Left ventricle myocardium superior (tissue), 1 donor: ENCODE data around the gene C1orf87. TPM values are rescaled to one million over a fixed set of nuclear protein-coding genes. Genes with fewer than 3 reads are reported as not detected.

Source experiments
- ATAC-seq: fragments of 200-7000 bp; cut with Tn5 transposase; one replicate; pipeline ENCODE4 v1.9.1; 2020; ENCODE audit warnings: mild to moderate bottlenecking, moderate library complexity
- DNase-seq: peaks from one replicate; pipeline ENCODE4 v3.0.0-alpha.2; 2020
- intact Hi-C: fragments of 100-400 bp; cut with micrococcal nuclease; formaldehyde crosslinking; loops from one replicate; pipeline ENCODE4 v1.11.0; 2022
- total RNA-seq: library from RNA; stranded (reverse); fragmentation: NEBNext Ultra II Directional; extraction: Animal tissue kit (Norgen Biotek cat#: 25700); gene quantifications from one replicate; pipeline ENCODE4 v1.2.1, GENCODE V29; 2021
- donor health status: DM: no; HTN: yes; CAD: no; lungs with severe emphysema.

The C1orf87 gene
- total RNA-seq, 1 donor from 2014 or later: not detected

DNA sequence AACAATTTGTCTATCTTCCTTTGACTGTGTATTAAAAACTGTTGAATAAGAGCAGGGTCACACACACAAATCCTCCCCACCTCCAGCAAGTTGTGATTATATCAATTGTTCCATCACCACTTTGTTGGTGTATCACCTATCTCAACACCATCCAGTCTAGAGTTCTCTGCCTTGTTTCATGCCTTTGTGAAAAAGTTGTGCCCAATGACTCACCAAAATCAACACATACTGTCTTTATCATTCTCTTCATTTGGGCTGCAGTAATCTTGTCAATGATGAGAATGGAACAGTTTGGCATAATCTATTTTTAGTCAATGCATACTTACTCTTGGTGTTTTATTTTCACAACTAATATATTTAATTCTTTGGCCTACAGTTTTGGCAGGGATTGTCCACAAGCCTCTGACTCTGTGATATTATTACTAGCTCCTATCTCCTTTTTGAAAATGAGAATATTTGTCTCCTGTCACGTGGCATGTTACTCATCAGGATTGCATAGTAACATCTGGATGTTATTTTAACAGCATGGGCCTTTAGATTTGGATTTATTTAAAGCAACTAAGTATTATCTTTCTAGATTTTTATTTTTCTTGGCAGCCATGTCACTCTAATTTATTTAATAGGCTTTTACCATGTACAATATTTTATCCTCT is 5.1 kb downstream of the C1orf87 start:
- DNase-seq (no peak), ATAC-seq (no peak)
- intact Hi-C loops: no loop called here

DNA sequence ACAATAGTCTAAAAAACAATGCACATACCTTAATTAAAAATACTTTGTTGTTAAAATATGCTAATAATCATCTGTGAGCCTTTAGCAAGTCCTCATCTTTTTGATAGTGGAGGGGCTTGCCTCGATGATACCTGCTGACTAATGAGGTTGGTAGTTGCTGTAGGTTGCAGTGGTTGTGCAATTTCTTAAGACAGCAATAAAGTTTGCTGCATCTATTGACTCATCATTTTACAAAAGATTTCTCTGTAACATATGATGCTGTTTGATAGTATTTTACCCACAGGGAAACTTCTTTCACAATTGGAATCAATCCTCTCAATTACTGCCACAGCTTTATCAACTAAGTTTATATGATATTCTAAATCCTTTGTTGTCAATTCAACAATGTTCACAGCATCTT is 7.6 kb downstream of the C1orf87 start:
- intact Hi-C loops: no loop called here
- no peak for DNase-seq

GRCh38 chr1:60065199-60065598 is 8.4 kb downstream of the C1orf87 start:
- DNase-seq: no peak
- ATAC-seq: no peak
- intact Hi-C loops: no loop called here

More for the DNA sequence above, 7.6 kb downstream of the C1orf87 start:
- no peak for ATAC-seq

GRCh38 chr1:60063561-60063960 is 10.0 kb downstream of the C1orf87 start:
- DNase-seq: no peak
- intact Hi-C loops: no loop called here
- no peak for ATAC-seq

DNA sequence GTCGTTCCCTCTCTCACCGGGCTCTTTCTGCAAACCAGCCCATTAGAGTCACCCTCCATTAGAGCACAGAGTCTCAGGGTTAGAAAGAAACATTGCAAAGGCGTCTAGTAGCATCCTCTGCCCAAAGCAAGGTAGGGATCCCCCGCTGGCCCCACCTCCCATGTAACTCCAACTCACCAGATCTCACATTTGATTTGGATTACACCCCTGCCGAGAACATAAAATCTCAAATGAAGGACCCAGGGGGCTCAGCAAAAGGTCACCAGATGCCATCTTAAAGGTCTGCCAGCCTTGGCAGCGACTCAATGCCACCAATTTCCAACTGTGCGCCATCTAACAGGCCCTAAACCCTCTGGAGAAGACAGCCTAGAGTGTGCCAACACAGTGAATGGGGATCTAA is 14.1 kb downstream of the C1orf87 start:
- ATAC-seq: no peak
- DNase-seq: no peak
- intact Hi-C loops: no loop called here

- intact Hi-C loops: no loop called here
- ATAC-seq (no peak), DNase-seq (no peak)
These were observed 18.2 kb downstream of the C1orf87 start for GRCh38 chr1:60055336-60055735.

GRCh38 chr1:60054374-60054773 is 19.2 kb downstream of the C1orf87 start:
- DNase-seq (no peak), ATAC-seq (no peak)
- intact Hi-C loops: no loop called here

- intact Hi-C loops: no loop called here
- DNase-seq (no peak), ATAC-seq (no peak)
These were observed 21.0 kb downstream of the C1orf87 start for GRCh38 chr1:60052601-60053000.

DNA sequence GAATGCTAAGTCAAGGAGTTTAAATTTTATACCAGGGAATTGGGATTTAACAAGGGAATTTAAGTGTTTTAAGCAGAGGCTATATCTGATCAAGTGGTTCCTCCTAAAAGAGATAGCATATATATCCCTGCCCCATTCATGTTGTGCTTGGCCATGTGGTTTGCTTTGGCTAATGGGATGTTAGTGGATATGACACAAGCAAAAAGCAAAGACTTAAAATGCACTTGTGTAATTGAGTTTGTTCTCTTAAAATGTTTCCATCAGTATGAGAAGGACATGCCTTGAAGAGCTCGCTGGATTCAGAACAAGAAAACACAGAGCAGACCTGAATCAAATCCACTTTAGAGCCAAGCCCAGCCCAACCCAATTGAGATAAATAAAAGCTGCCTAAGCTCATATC is 22.4 kb downstream of the C1orf87 start:
- intact Hi-C loops: no loop called here
- DNase-seq (no peak), ATAC-seq (no peak)

DNA sequence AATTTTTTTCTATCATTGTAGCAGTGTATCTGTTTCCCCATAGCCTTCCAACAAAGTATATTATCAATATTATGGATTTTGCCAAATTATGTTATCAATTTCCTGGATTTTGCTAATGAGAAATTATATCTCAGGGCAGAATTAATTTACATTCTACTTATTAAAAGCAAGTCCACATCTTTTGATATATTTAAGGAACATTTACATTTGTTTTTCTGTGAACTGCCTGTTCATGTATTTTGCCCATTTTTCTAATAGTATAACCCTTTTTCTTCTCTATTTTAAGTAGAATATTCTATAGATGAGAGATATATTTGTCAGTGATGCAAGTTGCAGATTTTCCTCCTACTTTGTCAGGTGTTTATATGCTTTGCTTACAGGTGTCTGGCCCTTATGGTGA is 24.4 kb downstream of the C1orf87 start:
- ATAC-seq: no peak
- intact Hi-C loops: no loop called here

DNA sequence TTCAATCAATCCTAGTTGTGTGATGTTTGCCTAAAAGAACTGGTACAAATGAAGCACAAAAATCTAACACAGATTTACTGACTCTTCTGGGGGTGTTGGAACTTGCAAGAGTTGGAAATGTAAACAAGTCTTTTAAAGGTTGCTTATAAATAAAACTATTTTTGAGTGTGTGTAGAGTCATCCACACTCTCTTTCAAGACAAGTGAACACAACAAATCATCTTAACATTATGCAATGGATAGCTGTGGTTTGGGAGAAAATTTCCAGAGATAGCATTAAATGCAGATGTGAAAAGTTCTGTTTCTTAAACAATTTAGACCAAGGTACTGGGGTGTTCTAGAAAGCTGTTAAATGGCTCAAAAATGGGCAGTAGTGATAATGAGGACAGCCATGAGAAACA is 28.7 kb downstream of the C1orf87 start:
- intact Hi-C loops: no loop called here
- DNase-seq: no peak
- no peak for ATAC-seq

More for the DNA sequence above, 24.4 kb downstream of the C1orf87 start:
- DNase-seq: no peak

- ATAC-seq: no peak
- intact Hi-C loops: no loop called here
- DNase-seq: no peak
These were observed 31.8 kb downstream of the C1orf87 start for GRCh38 chr1:60041783-60042182.

DNA sequence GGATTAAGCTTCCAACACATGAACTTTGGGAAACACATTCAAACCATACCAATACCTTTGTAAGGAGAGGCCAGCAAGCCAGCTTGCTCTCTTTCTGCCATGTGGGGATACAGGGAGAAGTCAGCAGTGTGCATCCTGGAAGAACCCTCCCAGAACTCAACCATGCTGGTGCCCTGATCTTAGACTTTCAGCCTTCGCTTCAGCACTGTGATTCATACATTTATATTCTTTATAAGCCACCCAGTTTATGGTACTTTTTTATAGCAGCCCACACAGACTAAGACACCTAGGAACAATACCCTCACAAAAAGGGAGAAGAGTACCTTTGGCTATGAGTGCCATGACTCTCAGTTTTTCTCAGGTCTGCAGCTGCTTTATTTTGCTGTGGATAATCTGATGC is 35.9 kb downstream of the C1orf87 start:
- DNase-seq (no peak), ATAC-seq (no peak)
- intact Hi-C loops: no loop called here

GRCh38 chr1:60036856-60037460 is 36.6 kb downstream of the C1orf87 start:
- intact Hi-C loops: no loop called here
- ATAC-seq (no peak), DNase-seq (no peak)

- DNase-seq: no peak
- intact Hi-C loops: no loop called here
- ATAC-seq: no peak
These were observed 37.6 kb downstream of the C1orf87 start for GRCh38 chr1:60035921-60036320.

- ATAC-seq (no peak), DNase-seq (no peak)
- intact Hi-C loops: no loop called here
These were observed 38.6 kb downstream of the C1orf87 start for GRCh38 chr1:60034999-60035398.

- intact Hi-C loops: no loop called here
- ATAC-seq: no peak
- DNase-seq: no peak
These were observed 40.5 kb downstream of the C1orf87 start for GRCh38 chr1:60033066-60033465.

DNA sequence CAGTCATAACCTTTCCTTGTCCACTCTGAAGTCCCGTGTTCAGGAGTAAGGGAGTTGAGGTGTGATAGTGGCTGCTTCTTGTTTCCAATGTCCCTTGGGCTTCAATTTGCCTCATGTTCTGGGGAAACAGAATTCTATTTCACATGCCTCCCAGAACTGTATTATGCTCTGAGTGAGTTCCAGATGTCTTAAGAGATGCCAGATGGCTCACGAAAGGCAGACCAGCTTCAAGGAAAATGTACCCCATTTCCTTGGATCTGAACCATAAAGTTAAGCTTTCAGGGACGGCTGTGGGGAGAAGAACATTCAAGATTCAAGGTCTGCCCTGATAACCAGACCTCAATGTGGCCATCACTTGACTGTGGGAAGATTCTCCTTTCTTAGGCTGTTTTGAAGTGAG is 42.4 kb downstream of the C1orf87 start:
- intact Hi-C loops: no loop called here
- no peak for ATAC-seq
- DNase-seq: no peak

GRCh38 chr1:60025552-60025951 is 48.0 kb downstream of the C1orf87 start:
- DNase-seq (no peak), ATAC-seq (no peak)
- intact Hi-C loops: no loop called here

GRCh38 chr1:60017508-60018205 is 55.9 kb downstream of the C1orf87 start:
- ATAC-seq (no peak), DNase-seq (no peak)
- intact Hi-C loops: no loop called here

GRCh38 chr1:60010690-60011089 is 62.9 kb downstream of the C1orf87 start:
- intact Hi-C loops: no loop called here
- DNase-seq (no peak), ATAC-seq (no peak)
